Keratinocyte (primary cell): ENCODE measurements around the gene MYRIP.

Source experiments
- CTCF ChIP-seq, 3 experiments: IDR thresholded peaks in 1 of 3; conservative IDR thresholded peaks in 1 of 3; optimal IDR thresholded peaks in 1 of 3; 2 replicates in 2 of 3; 3 replicates in 1 of 3; pipeline versions ENCODE3 to v1.5.1; 2011; ENCODE audit warnings: low read length in 3 of 3, mild to moderate bottlenecking in 3 of 3, moderate library complexity in 2 of 3, control low read depth in 1 of 3, inconsistent platforms in 1 of 3; ENCODE audit not compliant: insufficient read depth in 2 of 3; ENCODE audit errors: extremely low read depth in 1 of 3
- EZH2 ChIP-seq: IDR thresholded peaks from one replicate; pipeline ENCODE4 v1.6.1; 2012; ENCODE audit warnings: inconsistent platforms, mild to moderate bottlenecking, low read length, moderate library complexity

GRCh38 chr3:39936848-39937247 lies 127.4 kb downstream of the MYRIP start:
- TF ChIP-seq CTCF (optimal IDR thresholded peaks at IDR 0.05 in 1 of 3, IDR thresholded peaks at IDR 0.05 in 1 of 3, conservative IDR thresholded peaks at IDR 0.05 in 1 of 3; ENCODE audit: extremely low read depth in 1 of 3, insufficient read depth in 2 of 3, low read length in 3 of 3) (no peak), EZH2 (no peak)
